LNCAP (cell line): Measurements from ENCODE around the gene GPR149.

ENCODE experiments used
- TF ChIP-seq, protein P1 (sequence below): fragments of 450-650 bp; IDR thresholded peaks from 2 replicates; pipeline ENCODE4 v1.5.1; 2017; ENCODE audit warnings: mild to moderate bottlenecking

Gene GPR149, protein sequence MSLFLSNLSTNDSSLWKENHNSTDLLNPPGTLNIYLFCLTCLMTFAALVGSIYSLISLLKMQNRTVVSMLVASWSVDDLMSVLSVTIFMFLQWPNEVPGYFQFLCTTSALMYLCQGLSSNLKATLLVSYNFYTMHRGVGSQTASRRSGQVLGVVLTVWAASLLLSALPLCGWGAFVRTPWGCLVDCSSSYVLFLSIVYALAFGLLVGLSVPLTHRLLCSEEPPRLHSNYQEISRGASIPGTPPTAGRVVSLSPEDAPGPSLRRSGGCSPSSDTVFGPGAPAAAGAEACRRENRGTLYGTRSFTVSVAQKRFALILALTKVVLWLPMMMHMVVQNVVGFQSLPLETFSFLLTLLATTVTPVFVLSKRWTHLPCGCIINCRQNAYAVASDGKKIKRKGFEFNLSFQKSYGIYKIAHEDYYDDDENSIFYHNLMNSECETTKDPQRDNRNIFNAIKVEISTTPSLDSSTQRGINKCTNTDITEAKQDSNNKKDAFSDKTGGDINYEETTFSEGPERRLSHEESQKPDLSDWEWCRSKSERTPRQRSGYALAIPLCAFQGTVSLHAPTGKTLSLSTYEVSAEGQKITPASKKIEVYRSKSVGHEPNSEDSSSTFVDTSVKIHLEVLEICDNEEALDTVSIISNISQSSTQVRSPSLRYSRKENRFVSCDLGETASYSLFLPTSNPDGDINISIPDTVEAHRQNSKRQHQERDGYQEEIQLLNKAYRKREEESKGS

DNA sequence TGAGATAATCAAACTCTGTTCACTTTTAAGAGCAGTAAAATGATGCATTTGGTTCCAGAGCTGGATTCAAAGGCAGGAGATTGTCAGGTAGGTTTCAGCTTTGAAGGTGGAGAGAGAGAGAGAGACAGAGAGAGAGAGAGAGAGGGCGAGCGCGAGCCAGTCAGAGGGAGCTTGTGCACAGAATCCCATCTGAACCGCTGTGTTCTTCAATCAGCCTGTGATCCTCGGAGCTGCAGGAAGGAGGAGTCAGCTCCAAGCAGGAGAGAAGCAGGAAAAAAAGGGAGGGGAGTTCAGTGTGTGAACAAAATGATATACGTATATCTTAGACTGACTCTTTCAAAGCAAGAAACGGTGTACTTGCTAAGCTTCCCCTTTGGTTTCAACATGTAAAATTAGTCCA is at the start of gene GPR149:
TSS of gene GPR149 (minus strand) at position 177 of the 400 bp plus-strand sequence. CDS start 575 bp downstream, outside the sequence.
- TF ChIP-seq, protein P1, sequence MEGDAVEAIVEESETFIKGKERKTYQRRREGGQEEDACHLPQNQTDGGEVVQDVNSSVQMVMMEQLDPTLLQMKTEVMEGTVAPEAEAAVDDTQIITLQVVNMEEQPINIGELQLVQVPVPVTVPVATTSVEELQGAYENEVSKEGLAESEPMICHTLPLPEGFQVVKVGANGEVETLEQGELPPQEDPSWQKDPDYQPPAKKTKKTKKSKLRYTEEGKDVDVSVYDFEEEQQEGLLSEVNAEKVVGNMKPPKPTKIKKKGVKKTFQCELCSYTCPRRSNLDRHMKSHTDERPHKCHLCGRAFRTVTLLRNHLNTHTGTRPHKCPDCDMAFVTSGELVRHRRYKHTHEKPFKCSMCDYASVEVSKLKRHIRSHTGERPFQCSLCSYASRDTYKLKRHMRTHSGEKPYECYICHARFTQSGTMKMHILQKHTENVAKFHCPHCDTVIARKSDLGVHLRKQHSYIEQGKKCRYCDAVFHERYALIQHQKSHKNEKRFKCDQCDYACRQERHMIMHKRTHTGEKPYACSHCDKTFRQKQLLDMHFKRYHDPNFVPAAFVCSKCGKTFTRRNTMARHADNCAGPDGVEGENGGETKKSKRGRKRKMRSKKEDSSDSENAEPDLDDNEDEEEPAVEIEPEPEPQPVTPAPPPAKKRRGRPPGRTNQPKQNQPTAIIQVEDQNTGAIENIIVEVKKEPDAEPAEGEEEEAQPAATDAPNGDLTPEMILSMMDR = no peak

DNA sequence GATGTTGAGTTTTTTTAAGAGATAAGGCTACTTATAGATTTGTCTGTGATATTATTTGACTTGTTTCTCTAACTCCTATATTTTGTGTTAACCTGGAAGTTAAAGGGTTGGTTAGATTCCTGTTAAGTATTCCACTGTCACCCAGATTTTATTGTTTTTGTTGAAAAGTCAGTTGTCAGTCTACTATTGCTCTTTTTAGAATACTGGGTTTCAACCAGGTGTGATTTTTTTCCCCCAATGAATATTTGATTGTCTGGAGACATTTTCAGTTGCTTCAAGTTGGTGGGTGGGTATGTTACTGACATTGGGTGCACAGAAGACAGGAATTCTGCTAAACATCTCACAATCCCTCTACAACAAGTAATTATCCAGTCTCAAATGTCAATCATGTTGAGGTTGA is 43.8 kb upstream of the GPR149 start:
- TF ChIP-seq, protein P1 = no peak

- TF ChIP-seq, protein P1 = no peak
Observed at GRCh38 chr3:154469585-154469984, 39.6 kb upstream of the GPR149 start.

DNA sequence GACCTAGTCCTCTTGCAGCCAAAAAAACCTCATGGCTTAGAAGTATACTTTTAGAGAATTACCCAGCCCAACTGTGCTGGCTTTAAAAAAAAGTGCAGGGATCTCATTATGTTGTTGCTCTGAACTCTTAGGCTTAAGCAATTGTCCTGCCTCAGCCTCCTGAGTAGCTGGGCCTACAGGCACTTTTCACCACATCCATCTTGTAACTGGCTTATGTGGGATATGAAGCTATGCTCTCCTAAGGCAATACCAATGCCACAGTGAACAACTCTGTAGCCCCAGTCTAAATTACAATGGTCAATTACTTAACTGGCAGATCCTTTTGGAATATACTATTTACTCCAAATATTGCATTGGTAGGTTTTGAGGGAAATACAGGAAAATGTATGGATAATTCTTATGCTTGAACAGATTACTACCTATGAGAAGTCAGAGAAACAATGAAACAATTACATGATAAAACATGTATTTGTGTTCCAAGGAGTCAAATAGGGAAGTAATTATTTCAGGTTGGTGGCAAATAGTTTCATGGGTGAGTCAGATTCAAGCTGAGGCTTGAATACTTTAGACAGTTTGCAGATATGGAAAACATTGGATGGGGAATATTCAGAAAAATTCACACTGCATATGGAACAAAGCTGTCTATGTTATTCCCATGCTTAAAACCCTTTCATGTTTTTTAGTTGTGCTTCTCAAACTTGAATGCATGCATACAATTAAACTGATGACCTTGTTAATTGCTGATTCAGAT is 34.6 kb upstream of the GPR149 start:
- TF ChIP-seq, protein P1 = no peak

GRCh38 chr3:154458560-154458959 is 28.6 kb upstream of the GPR149 start:
- TF ChIP-seq, protein P1 = no peak

DNA sequence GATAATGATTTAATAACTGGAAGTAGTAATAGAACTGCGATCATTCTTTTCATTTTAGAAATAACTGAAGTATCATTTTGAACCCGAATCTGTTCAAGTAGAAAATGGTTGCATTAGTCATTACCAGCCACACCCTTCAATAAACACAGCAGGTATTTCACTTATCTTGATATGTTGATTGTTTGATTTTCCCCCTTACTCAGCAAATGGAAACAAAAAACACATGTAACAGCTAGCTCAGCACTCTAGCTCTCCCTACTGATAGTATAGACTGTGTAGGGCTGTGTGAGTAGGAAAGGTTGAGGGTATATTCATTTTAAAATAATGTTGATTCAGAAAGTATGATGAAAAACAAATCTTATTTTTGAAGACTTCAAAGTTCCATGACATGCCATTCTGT is 1.1 kb upstream of the GPR149 start:
- TF ChIP-seq, protein P1 = no peak
